HG03095 (cell line): ENCODE results near the gene FBLN2.
"Not testable (repeated sequence)": the region's sequence is repeated elsewhere in the genome, so short reads cannot be mapped to it uniquely, and the experiment has no call there.

Experiments used
- ATAC-seq: cut with Tn5 transposase; IDR thresholded peaks from one replicate; pipeline ENCODE4 v1.9.1; 2021; ENCODE audit warnings: moderate library complexity; ENCODE audit not compliant: unreplicated experiment

Gene FBLN2

DNA sequence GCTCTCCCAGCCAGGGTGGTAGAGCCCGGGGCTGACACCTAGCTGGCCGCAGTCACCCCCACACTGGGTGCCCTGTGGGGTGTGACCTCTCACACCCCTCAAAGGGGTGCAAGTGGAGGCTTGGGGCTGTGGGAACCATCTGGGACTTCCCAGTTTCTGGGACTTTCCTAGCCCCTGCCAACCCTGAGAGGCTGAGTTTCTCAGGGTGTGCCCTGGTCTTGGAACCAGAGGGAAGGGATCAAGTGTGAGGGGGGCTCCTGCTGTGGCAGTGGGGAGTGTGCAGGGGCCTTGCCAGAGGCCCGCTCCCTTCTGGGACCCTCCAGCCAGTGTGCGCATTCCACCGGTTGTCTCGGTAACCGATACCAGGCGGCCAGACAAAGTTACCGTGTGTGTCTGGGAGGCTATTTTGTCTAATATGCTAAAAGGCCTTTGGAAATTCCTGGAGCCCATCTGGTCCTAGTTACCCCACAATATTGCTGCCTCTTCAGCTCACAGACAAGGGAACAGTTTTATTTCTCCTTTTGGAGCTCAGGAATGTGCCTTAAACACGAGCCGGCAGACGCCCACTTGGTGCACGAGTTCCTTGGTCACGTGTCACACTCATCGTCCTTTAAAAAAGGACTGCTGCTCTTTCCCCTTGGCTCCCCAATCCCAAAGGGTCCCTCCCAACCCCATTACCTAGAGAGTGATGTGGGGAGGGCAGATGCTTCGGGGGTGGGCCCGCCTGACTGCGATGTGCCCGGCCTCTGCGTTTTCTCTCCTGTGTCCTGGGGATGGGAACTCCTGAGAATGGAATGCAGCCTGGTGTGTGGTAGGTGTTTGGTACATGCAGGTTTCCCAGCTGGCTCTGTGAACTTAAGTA lies 35.6 kb upstream of the FBLN2 start:
- ATAC-seq, result no peak

DNA sequence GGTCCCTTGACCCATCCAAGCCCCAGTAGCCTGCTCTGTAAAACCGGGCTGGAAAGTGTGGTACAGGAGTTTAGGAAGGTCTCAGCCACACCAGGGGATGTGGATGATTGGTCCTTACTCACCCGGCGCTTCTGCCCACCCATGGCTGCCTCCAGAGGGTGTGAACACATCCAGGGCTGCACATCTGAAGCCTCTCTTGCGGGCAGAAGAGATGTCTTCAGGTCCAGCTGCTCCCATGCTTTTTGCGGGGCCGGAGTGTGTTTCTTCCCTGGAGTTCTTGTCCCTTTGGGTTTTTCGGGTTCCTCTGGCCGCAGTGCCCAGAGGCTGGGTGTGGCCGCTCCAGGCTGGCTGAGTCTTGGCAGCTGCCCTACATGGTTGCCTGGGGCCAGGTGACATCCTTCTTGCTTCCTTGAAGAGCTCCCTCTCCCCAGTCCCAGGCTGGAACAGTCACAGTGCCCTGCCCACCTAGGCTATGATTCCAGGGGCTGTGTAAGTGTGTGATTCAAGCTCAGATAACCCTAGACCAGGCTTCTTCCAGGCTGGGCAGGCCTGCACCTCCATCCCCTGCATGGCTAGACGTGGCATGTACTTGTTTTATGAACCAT lies 34.9 kb upstream of the FBLN2 start:
- ATAC-seq, result no peak

DNA sequence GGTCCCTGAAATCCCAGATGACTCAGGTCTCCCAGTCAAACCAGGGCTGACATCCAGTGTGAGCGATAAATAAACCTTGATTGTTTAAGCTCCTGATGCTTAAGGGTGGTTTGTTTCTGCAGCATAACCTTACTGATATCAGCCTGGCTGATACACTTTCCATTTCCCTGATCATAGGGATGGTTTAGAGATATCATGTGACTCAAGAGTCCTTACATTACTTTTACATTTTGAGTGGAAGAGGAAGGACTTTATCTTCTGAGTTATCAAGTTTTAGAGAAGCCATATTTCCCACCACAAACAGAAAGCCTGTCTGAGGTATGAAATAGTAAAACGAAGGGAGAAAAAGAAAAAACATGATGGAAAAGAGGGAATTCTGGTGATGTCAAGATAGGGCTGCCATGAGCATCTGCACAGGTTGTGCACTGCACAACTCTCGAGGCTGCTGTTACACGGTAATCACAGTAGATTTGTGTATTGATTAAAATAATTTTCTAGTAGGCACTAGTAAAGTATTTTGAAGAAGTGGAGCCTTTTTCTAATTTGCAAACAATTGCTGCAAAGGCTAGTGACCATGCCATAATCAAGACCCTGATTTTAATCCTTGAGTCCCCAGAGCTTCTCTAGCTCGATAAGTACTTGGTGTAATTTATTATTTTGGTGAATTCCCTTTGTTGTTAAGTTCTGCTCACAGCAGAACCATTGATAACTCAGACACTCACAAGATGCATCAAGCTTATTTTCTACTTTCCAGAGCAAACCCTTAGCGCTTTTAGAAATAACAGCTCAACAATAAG lies 34.1 kb upstream of the FBLN2 start:
- ATAC-seq, result no peak

DNA sequence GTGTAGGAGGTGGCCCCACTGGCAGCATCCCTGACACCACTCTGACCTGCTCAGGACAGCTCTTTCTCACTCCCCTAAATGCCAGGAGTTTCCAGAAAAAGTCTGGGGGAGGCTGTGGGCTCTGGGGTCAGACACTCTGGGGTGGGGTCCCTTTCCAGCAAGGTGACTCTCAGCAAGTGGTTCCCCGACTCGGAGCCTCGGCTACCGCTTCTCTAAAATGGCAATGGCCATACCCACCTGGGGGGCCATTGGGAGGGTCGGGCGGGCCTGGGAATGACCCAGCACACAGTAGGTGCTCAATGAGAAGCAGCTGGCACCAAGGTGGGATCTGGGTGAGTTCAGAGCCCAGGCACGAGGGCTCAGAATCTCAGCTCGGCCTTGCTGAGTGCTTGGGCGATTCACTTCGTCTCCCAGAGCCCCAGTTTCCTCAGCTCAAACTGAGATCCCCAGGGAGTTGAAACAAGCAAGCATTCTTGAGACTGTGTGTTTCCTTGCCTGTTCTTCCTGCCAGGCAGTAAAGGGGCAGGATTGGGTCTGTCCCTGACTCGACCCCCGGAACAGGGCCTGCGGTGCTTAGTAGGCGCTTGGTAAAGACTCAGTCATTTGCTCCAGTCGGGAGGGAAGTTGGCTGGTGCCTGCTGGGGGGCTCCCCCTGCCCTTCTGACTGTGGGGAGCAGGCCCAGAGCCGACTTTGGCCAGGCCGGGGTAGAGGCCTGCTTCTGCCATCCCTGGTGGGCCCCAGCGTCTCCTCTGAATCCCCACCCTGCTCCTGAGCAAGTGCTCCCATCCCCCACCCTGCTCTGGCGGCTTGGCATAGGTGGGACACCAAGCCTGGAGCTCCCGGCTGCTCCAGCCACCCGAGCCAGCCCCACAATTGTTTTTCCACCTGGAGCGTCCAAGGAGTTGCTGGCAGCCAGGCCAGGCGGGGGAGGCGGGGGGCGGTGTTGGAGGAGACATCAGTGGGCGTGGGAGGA lies 32.9 kb upstream of the FBLN2 start:
- ATAC-seq, result no peak

DNA sequence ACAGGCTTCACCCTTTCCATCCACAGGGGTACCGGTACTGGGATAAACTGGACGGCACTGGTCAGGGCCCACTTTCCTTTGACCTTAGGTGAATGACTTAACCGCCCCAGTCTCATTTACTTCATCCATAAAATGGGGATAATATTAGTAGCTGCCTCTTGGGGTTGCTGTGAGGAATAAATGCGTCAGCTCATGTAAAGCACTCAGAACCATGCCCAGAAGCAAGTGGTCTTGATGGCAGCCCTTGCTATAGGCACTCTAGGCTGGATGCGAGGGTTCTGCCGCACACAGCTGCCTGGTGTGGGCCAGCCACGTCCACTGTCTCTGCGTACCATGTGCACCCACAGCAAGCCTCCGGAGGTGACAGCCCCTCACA lies 32.2 kb upstream of the FBLN2 start:
- ATAC-seq, result no peak

DNA sequence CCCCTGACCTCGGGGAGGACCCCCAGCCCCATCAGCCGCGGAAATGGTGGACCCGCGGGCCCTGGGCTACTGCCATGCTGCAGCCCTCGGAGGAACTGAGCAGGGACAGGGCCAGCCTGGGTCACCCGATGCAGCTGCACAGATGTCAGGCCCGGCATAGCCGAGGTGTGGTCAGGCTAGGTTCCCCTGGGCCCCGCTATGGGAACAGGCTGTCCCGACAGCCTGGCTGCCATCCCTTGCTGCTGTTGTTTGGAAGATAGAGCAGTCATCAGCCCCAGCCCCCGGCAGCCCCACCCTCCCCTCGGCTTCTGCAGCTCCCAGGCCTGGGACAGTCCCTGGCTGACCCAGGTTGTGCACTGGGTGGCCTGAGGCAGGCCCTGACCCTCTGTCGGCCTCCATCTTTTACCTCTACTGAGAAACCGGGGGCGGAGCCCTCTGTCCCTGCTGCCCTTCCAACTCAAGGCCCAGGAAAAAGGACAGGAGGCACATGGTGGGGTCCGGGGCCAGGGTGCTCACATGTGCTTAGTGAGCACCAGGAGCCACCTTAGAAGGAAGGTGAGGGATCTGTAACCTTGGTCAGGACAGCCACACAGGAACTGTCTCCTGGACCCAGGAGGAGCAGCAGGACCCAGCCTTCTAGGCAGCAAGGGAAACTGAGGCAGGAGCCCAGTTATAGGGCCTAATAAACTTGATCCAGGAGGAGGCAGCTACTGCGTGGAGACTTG lies 31.5 kb upstream of the FBLN2 start:
- ATAC-seq, result no peak

DNA sequence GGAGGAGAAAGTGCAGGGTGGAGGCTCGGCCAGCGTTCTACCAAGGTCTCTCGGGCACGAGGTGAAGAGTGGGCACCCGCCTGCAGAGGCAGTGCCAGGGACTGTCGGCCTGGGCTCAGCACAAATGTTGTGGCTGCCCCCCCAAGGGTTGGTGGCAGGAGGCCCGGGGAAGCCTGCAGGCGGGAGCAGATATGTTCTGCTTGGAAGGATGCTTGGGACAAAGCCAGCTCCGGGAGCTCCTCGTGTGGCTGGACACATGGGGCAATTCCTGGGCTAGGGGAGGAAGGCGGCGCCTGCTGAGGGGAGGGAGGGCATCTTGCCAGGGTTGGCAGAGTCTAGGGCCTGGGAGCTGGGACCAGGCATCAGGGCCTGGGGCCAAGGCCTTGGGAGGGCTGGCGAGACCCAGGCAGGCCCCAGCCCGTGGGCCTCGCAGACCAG lies 30.4 kb upstream of the FBLN2 start:
- ATAC-seq, result no peak

DNA sequence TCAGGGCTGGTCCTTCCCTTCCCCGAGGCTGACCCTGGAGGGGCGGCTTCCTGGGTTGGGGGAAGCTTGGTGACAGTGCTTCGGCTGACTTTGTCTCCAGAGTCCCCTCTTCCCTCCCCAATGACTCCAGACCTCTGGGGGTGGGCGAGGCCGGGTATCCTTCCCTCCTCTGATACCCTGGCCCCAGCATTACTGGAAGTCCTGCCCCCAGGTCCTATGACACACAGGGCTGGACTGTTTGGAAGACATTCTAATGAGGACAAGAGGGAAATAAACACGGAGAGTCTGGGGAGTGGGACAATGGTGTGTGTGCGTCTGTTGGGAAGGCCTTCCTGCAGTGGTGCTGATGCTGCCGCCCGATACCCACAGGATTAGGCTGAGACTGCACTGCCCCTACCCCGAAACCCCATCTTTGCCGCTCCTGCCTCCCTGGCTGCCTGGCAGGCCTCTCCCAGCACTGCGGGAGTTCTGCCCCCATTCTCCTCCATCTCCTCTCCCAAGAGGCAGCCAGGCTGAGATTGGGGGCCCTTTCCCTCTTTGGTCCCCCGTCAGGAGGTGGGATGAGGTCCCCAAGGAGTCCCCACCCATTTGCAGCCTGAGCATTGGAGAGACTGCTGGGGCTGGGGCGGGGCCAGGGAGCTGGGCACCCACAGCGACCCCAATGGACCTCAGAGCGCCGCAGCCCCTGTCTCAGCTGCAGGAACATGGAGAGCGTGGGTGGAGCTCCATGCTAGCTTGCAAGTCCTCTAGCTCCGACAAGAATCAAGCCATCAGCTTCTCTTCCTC lies 29.7 kb upstream of the FBLN2 start:
- ATAC-seq, result no peak

DNA sequence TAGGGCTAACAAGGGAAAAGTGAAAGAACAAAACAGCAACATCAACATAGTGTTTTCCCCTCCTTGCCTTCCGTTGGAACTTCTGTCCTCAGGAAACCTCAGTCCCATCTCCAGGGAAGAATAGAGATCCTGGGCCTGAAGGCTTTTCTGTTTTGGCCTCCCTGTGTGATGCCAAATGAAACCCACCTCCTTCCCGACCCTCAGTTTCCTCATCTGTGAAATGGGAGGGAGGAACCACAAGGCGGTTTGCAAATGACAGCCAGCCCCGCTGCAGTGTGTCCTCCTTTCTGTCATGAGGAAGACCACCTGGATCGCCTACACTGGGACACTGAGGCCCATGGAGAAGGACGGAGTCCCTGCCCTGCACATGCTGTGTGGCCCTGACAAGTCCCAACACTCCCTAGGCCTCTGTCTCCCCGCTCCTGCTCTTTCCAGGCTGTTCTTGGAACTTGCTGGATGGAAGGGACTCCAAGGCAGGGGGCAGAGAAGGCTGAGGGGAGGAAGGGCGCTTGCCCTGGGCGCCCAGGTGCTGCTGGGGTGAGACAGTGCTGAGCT lies 28.5 kb upstream of the FBLN2 start:
- ATAC-seq, result no peak

DNA sequence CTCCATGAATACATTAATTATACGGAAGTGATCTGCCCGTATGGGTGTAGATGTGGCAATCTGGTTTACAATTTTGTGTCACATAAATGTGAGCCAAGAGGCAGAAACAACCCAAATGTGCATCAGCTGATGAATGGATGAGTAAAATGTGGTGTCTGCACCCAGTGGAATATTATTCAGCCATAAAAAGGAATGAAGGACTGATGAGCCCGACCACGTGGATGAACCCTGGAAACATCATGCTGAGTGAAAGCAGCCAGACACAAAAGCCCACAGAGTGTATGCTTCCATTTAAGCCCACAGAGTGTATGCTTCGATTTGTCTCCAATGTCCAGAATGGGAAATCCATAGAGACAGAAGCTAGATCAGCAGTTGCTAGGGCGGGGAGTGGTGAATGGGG lies 27.6 kb upstream of the FBLN2 start:
- no peak for ATAC-seq

DNA sequence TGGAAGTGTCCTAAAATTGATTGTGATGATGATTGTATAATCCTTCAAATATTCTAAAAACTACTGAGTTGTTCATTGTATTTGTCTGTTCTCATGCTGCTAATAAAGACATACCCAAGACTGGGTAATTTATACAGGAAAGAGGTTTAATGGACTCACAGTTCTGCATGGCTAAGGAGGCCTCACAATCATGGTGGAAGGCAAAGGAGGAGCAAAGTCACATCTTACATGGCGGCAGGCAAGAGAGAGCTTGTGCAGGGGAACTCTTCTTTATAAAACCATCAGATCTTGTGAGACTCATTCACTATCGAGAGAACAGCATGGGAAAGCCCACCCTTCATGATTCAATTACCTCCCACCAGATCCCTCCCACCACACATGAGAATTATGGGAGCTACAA lies 27.2 kb upstream of the FBLN2 start:
- ATAC-seq, result not testable (repeated sequence)

DNA sequence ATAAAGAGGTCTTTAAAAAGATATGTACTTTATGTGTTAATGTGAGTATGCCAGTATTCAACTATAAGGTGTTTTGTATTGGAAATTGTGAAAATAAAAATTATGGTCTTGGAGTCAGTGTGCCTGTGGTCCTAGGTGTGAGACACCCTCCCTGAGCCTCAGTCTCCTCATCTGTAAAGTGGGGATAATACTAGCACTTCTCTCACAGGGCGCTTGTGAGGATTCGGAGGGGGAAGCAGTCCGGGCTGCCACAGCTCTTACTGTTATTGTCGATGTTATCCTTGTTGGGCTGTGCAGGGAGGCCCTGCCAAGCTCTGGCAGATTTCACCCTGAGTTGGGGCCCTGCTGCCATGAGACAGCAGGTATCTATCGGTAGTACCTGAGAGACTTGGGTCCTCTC lies 26.7 kb upstream of the FBLN2 start:
- no peak for ATAC-seq

DNA sequence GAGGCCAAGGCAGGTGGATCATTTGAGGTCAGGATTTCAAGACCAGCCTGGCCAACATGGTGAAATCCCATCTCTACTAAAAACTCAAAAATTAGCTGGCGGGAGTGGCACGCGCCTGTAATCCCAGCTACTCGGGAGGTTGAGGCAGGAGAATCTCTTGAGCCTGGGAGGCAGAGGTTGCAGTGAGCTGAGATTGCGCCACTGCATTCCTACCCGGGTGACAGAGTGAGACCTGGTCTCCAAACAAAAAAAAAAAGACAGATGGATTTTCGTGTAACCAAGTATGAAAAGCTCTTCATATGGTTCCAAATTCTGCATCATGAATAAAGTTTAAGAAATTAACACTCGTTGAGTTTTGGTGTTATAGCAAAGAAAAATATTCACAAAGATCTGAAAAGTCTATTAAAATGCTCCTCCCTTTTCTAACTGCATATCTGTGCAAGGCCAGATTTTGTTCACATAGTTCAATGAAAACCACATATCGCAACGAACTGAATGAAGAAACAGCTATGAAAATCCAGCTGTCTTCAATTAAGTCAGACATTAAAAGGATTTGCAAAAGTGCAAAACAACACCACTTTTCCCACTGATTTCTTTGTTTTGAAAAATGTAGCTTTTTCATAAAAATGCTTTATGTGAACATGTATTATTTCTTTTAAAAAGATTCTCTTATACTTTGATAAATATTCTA lies 23.8 kb upstream of the FBLN2 start:
- no peak for ATAC-seq

DNA sequence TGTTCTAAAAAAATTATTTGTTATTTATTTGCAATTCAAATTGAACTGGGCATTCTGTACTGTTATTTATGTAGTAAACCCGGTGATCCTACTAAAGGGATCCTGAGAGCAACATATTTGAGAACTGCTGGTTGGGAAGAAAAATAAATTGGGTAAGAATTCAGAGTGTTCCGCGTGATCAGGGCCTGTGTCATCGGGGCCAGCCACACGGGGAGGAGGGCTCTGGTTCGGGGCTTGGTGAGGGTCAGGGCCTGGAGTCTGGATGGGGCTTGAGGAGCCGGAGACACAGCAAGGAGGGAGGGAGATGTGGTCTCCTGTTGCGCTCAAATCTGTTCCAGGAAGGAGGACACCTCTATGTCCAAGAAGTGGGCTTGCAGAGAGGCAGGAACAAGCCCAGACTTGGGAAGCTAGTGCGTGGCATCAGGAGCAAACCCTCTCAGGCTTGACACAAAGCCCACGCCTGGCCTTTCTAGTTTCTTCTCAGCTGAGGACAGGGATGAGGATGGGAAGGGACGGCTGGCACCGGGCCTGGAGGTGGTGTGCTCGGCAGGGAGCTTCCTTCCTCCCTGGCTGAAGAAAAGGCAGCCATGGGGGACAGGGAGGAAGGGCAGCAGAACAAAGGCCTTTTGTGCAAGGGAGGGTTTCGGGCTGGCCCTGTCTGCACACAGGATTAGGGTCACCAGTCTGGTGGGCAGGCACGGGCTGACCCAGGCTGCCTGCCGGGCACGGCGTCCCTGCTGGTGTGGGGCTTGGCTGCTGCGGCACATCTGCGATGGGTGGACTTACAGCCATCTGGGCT lies 22.9 kb upstream of the FBLN2 start:
- ATAC-seq, result no peak

DNA sequence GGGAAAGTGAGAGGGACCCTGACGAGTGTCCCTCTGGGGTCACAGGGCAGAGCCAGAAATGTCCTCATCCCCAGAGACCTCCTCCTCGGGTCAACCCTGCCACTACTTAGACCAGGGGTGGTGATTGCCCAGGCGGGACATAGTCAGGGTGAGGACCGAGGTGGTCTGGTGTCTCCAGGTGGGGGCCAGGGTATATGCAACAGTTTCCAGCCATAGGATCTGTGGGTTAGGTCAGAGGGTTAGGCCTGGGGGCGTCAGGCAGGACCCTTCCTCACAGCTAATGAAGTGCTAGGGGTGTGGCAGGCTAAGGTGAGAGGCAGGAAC lies 22.3 kb upstream of the FBLN2 start:
- no peak for ATAC-seq

DNA sequence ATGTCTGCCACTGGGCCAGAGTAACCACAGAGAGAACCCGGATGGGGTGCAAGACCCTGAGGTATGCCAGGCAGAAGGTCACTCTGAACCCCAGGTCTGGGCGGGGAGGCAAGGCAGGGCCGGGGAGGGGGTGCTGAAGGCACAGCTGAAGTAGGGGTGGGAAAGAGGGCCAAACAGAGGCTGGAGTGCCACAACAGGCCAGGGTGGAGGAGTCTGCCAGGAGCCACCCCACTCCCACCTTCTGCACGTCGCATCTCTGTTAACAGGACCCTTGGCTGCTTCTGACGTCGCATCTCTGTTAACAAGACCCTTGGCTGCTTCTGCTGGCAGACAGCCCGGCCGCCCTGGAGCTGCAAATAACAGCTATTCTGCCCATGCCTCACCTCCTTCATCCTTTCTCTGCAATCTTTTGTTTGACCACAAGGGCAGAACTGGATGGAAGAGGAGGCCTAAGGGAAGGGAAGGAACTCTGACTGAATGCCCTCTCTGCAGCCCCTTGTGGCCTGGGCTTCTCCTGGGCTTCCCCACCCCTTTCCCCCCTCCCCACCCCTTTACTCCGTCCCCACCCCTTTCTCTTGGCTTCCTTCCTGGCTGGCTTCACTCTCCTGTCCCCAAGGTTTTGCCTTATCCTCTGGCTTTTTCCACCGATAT lies 20.6 kb upstream of the FBLN2 start:
- no peak for ATAC-seq
